Measurements from ENCODE around the gene ZFPM1. TPM values are rescaled to one million over a fixed set of nuclear protein-coding genes. Genes with fewer than 3 reads are reported as not detected.

ZFPM1 gene
- total RNA-seq, 4 donors from 2014 or later = 0.31 to 0.71 (median 0.56) TPM

DNA sequence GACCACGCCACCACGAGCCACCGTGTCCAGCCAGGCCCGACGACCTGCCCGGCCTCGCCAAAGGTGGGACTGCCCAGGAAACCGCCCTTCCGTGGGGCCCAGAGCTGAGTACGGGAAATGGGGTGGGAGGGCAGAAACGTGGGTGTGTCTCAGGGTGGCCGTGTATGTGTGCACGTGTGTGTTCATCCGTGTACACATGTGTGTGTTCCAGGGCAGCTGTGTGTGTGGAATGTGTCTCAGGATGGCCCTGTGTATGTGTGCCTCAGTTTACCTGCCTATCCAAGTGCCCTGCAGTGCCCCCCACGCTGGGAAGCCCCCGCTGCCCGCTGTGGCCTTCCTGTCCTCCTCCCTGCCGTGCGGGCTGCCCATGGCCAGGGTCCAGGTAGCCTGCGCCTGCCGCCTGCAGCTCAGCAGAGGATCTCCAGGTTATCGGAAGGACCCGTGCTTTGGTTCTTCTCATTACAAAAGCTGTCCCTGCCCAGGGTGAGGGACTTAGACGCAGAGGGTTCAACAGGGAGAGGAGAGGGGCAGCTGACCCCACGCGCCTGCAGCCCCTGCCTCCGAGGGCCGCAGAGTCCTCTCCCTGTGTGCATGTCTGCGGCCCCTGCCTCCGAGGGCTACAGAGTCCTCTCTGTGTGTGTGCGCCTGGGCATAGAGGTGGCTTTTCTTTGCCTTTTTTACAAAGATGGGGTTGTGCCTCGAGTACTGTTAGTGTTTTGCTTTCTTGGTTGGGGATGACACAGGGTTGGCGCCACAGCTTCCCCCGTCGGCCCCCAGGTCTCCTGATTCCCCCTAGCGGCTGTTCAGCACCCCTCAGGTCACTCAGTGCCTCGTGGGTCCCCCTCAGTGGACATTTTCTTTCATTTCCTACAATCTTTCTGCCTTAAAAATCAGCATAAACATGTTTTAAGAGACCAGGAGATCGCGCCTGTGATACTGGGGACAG lies 46.7 kb upstream of the ZFPM1 start:
- no peak for ATAC-seq
- no peaks in the 10 kb centered on the region for H3K27me3 ChIP-seq
- no peak for DNase-seq
- no peak overlapping the region for H3K4me3 ChIP-seq
- H3K27ac ChIP-seq = no peak overlapping the region
- H3K9me3 ChIP-seq = no peaks in the 10 kb centered on the region
- in situ Hi-C loops (cut with MboI; ENCODE audit: low sequenced_read_pairs in 4 of 4) = loop anchor here in 2 of 4 donors (25.0 kb wide), 1 partner anchor 219 kb away; no protein-coding TSS in a partner anchor
- H3K4me1 ChIP-seq = no peaks in the 10 kb centered on the region
- intact Hi-C loops (cut with DNase I; ENCODE audit: low total_unique reads) = no loop called here
- no peaks in the 10 kb centered on the region for H3K36me3 ChIP-seq
- TF ChIP-seq, protein P1, sequence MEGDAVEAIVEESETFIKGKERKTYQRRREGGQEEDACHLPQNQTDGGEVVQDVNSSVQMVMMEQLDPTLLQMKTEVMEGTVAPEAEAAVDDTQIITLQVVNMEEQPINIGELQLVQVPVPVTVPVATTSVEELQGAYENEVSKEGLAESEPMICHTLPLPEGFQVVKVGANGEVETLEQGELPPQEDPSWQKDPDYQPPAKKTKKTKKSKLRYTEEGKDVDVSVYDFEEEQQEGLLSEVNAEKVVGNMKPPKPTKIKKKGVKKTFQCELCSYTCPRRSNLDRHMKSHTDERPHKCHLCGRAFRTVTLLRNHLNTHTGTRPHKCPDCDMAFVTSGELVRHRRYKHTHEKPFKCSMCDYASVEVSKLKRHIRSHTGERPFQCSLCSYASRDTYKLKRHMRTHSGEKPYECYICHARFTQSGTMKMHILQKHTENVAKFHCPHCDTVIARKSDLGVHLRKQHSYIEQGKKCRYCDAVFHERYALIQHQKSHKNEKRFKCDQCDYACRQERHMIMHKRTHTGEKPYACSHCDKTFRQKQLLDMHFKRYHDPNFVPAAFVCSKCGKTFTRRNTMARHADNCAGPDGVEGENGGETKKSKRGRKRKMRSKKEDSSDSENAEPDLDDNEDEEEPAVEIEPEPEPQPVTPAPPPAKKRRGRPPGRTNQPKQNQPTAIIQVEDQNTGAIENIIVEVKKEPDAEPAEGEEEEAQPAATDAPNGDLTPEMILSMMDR (IDR thresholded peaks at IDR 0.05 in 4 of 5, conservative IDR thresholded peaks at IDR 0.05 in 1 of 5) = no peak
- TF ChIP-seq POLR2A (IDR thresholded peaks at IDR 0.05) = no peak

DNA sequence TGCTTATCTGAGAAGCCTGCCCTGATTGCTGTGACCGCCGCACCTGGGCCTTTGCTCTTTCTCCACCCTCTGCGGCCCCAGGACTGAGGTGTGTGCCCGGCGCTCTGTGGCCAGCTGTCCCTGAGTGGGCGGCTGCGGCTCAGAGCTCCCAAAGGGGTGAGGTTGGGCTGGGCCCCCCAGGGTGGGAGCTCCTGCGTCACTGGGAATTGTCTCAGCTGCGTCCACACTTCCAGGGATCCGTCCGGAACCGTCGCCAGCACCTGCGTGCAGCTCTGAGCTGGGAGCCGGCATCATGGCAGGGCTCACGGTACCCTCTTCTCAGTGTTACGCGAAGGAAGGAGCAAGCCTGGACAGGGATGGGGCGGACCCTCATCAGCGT lies 46.0 kb upstream of the ZFPM1 start:
- intact Hi-C loops (cut with DNase I; ENCODE audit: low total_unique reads) = no loop called here
- in situ Hi-C loops (cut with MboI; ENCODE audit: low sequenced_read_pairs in 4 of 4) = loop anchor here in 2 of 4 donors (25.0 kb wide), 1 partner anchor 220 kb away; no protein-coding TSS in a partner anchor

DNA sequence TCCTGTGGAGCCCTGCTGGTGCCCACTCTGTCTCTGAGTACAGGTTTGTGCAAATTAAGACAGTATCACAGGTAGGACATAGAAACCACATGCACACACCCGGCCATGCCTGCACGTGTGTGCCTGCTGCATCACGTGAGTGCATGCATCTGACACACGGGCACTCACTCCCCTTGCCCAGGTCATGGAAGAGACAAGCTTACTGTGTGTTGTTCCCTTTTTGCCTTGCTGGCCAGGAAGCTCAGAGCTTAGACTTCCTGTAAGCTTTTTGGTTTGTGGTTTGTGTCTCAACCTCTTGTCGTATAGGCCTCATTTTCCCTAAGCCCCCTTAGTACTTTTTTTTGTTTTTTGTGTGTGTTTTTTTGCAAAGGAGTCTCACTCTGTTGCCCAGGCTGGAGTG lies 45.3 kb upstream of the ZFPM1 start:
- H3K4me1 ChIP-seq = no peaks in the 10 kb centered on the region
- H3K36me3 ChIP-seq = no peaks in the 10 kb centered on the region
- H3K4me3 ChIP-seq = no peak overlapping the region
- in situ Hi-C loops (cut with MboI; ENCODE audit: low sequenced_read_pairs in 4 of 4) = loop anchor here in 2 of 4 donors (25.0 kb wide), 1 partner anchor 221 kb away; no protein-coding TSS in a partner anchor
- no peaks in the 10 kb centered on the region for H3K9me3 ChIP-seq
- no peak overlapping the region for H3K27ac ChIP-seq
- no peak for ATAC-seq
- H3K27me3 ChIP-seq = no peaks in the 10 kb centered on the region
- intact Hi-C loops (cut with DNase I; ENCODE audit: low total_unique reads) = no loop called here
- no peak for DNase-seq
- TF ChIP-seq, protein P1 (IDR thresholded peaks at IDR 0.05 in 4 of 5, conservative IDR thresholded peaks at IDR 0.05 in 1 of 5) = no peak
- TF ChIP-seq POLR2A (IDR thresholded peaks at IDR 0.05) = no peak

More for the DNA sequence above, 46.0 kb upstream of the ZFPM1 start:
- no peak for TF ChIP-seq POLR2A (IDR thresholded peaks at IDR 0.05)
- TF ChIP-seq, protein P1 (IDR thresholded peaks at IDR 0.05 in 4 of 5, conservative IDR thresholded peaks at IDR 0.05 in 1 of 5) = no peak
- ATAC-seq (no peak), DNase-seq (no peak)
- H3K27me3 ChIP-seq = no peaks in the 10 kb centered on the region
- H3K9me3 ChIP-seq = no peaks in the 10 kb centered on the region
- H3K4me1 ChIP-seq = no peaks in the 10 kb centered on the region
- H3K27ac ChIP-seq = no peak overlapping the region
- no peak overlapping the region for H3K4me3 ChIP-seq
- H3K36me3 ChIP-seq = no peaks in the 10 kb centered on the region

DNA sequence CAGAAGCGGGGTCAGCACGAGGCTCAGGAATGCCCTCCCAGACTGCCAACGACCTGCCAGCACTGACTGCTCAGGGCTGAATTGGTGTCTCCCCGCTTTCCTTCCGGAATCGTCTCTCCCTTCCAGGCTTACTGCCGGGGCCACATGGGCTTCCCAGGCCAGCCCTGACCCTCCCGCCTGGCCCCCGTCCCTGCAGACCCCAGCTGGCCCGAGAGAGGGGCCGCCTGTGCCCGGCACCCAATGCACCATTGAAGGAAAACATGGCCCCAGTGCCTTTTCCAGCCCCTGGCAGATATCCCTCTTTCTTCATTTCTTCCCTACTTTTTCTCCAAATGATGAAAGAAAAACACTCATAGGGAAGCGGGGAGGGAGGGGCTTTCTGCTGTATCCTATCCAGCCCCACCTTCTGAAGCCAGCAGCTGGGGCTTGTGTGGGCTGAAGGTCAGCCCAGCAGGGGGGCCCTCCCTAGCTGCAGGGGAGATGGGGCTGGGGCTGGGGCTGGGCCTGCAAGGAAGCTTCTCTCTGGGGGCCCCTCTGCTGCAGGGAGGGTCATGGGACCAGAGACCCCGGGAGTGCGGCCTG lies 44.4 kb upstream of the ZFPM1 start:
- Histone ChIP-seq H3K27me3 (no peaks in the 10 kb centered on the region), H3K4me3 (no peak overlapping the region)
- in situ Hi-C loops (cut with MboI; ENCODE audit: low sequenced_read_pairs in 4 of 4) = loop anchor here in 2 of 4 donors (25.0 kb wide), 1 partner anchor 221 kb away; no protein-coding TSS in a partner anchor

More for the DNA sequence above, 44.4 kb upstream of the ZFPM1 start:
- ATAC-seq = no peak
- TF ChIP-seq, protein P1 (IDR thresholded peaks at IDR 0.05 in 4 of 5, conservative IDR thresholded peaks at IDR 0.05 in 1 of 5) = no peak
- TF ChIP-seq POLR2A (IDR thresholded peaks at IDR 0.05) = no peak
- intact Hi-C loops (cut with DNase I; ENCODE audit: low total_unique reads) = no loop called here
- H3K27ac ChIP-seq = no peak overlapping the region
- DNase-seq = no peak
- H3K36me3 ChIP-seq = no peaks in the 10 kb centered on the region
- no peaks in the 10 kb centered on the region for H3K9me3 ChIP-seq
- no peaks in the 10 kb centered on the region for H3K4me1 ChIP-seq
